Measurements from ENCODE around the gene SOWAHC. TPM values are rescaled to one million over a fixed set of nuclear protein-coding genes. Genes with fewer than 3 reads are reported as not detected.

The SOWAHC gene
- total RNA-seq, 1 donor from 2014 or later = 2.5 TPM

Other genes with a start within 250 kb of the SOWAHC start
- gene SEPTIN10, start 398 bp upstream of the SOWAHC start, total RNA-seq = 46.8 TPM
- 21.0 TPM for gene RGPD5, start 179.9 kb downstream of the SOWAHC start, total RNA-seq